ENCODE measurements around the gene OSBPL6. TPM values are rescaled to one million over a fixed set of nuclear protein-coding genes. Genes with fewer than 3 reads are reported as not detected.

OSBPL6 gene
- total and polyA plus RNA-seq, 9 of the 15 experiments (the other 6 are each of a cell fraction or from before 2014, with no cell fraction given), result 3.4 to 12.7 (median 9.3) TPM

- no peak for TF ChIP-seq ZBTB40 (IDR thresholded peaks at IDR 0.05)
- TF ChIP-seq ZBTB40 (CRISPR knock-in tag; IDR thresholded peaks at IDR 0.05), result no peak
- TF ChIP-seq ZFP1 (CRISPR knock-in tag; IDR thresholded peaks at IDR 0.05), result no peak
- TF ChIP-seq NUFIP1 (IDR thresholded peaks at IDR 0.05; ENCODE audit: partially characterized antibody), result no peak
- 0 out of 2 replicates have a peak, but pooled peaks have one; percentile 14 for TF ChIP-seq E2F5 (CRISPR knock-in tag; IDR thresholded peaks at IDR 0.05)
- TF ChIP-seq UBTF (IDR thresholded peaks at IDR 0.05; ENCODE audit: borderline replicate concordance in 1 of 2, low read depth in 2 of 2, low read length in 2 of 2), result peak in 1 of 2 experiments; percentile 62; a peak in 2 of 4 replicates
- TF ChIP-seq PRPF4 (IDR thresholded peaks at IDR 0.05; ENCODE audit: insufficient read depth, low read depth, low read length, poor library complexity, severe bottlenecking), result peak; percentile 22
- TF ChIP-seq DLX4 (CRISPR knock-in tag; IDR thresholded peaks at IDR 0.05), result no peak
- TF ChIP-seq FOXP1 (CRISPR knock-in tag; IDR thresholded peaks at IDR 0.05), result 0 out of 2 replicates have a peak, but pooled peaks have one; percentile 20
- no peak for TF ChIP-seq TSC22D4 (tag; IDR thresholded peaks at IDR 0.05)
- peak; percentile 68; the same call in 1 of the 2 replicates for TF ChIP-seq MYNN (IDR thresholded peaks at IDR 0.05)
- no peak for TF ChIP-seq MYNN (CRISPR knock-in tag; IDR thresholded peaks at IDR 0.05)
- TF ChIP-seq HMG20A (CRISPR knock-in tag; conservative IDR thresholded peaks at IDR 0.05), result no peak
- no peak for TF ChIP-seq MCM7 (IDR thresholded peaks at IDR 0.05)
- TF ChIP-seq ZNF717 (CRISPR knock-in tag; IDR thresholded peaks at IDR 0.05), result no peak
Measured at GRCh38 chr2:178450774-178451525, 256.6 kb downstream of the OSBPL6 start, which contains the start of the genes PJVK and PRKRA (continued).
